OCI-LY3 (cell line): ENCODE measurements around the gene PCF11.

Source experiments
- EZH2phosphoT487 ChIP-seq: fragments of 200-600 bp; shearing (Covaris generic); IDR thresholded peaks from 2 replicates; pipeline ENCODE4 v1.6.1; 2018; ENCODE audit warnings: antibody characterized with exemption, mixed run types, low read depth
- TF ChIP-seq, protein P1 (sequence below): fragments of 200-600, 300-600 bp; sonication (generic); IDR thresholded peaks from 2 replicates; pipeline ENCODE4 v1.5.1; 2014; ENCODE audit warnings: antibody characterized with exemption, low read length, low read depth

DNA sequence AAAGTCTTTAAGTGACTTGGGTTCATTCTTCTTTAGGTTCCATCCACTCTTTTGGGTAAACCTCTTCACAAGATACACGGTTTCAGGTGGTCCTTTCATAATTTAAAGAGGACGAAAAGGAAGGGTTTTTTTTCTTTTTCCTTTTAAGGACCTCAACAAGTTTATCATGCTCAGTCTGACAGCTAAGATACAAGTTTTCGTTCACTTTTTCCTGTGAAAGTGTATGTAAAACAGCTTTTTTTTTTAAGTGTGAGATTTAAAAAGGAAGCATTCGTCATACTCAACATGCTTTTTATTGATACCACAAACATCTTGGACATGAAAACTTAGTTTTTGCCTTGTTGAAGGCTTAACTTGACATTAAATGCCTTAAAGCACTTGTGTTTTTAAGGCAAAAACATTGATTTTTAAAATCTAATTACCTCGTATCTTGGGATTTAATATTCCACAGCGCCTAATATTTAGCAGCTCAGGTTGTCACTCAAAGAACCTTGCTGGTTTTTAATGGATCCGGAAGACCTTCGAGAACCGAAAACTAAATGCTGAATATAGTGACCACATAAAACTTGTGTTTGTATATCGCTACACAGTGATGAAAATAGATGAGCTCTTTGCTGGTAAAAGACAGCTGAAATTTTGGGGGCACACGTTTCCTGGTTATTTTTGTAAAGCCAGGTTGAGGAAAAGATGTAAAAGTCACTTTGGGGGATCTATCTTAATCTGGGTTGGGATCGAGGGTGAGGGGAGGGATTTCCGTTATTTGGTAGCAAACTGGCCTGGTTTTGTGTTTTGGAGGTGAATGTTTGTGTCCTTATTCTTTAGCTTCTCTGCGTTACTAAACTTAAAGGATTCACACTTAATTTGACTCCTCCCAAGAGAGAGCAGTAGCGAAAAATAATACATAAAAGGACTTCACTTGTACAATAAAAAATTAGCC, 2.3 kb downstream of the PCF11 start:
- TF ChIP-seq, protein P1, sequence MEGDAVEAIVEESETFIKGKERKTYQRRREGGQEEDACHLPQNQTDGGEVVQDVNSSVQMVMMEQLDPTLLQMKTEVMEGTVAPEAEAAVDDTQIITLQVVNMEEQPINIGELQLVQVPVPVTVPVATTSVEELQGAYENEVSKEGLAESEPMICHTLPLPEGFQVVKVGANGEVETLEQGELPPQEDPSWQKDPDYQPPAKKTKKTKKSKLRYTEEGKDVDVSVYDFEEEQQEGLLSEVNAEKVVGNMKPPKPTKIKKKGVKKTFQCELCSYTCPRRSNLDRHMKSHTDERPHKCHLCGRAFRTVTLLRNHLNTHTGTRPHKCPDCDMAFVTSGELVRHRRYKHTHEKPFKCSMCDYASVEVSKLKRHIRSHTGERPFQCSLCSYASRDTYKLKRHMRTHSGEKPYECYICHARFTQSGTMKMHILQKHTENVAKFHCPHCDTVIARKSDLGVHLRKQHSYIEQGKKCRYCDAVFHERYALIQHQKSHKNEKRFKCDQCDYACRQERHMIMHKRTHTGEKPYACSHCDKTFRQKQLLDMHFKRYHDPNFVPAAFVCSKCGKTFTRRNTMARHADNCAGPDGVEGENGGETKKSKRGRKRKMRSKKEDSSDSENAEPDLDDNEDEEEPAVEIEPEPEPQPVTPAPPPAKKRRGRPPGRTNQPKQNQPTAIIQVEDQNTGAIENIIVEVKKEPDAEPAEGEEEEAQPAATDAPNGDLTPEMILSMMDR = no peak
- TF ChIP-seq EZH2phosphoT487 = no peak
